Tibial nerve (tissue), 4 donors: Measurements from ENCODE around the gene FBLN1. TPM values are rescaled to one million over a fixed set of nuclear protein-coding genes. Genes with fewer than 3 reads are reported as not detected.

Experiments
- DNase-seq, 2 donors: peaks; one replicate each; pipeline ENCODE4 v3.0.0-alpha.2; 2019; ENCODE audit warnings: low spot score in 2 of 2
- H3K27ac ChIP-seq, 4 donors: fragments of 200-600 bp; sonication (generic) in 3 of 4; one replicate each; pipeline ENCODE4 v1.5.1; 2017 to 2019; ENCODE audit warnings: mild to moderate bottlenecking in 1 of 4
- H3K27me3 ChIP-seq, 2 donors: fragments of 200-600 bp; sonication (generic) in 1 of 2; one replicate each; pipeline versions ENCODE4 v1.5.1 to v1.6.0; 2017 to 2019
- H3K36me3 ChIP-seq, 3 donors: fragments of 200-600 bp; sonication (generic); one replicate each; pipeline ENCODE4 v1.5.1; 2018 to 2019
- H3K4me1 ChIP-seq, 4 donors: fragments of 200-600 bp; sonication (generic) in 3 of 4; one replicate each; pipeline ENCODE4 v1.5.1; 2017 to 2019
- H3K4me3 ChIP-seq, 4 donors: fragments of 200-600 bp; sonication (generic) in 3 of 4; one replicate each; pipeline ENCODE4 v1.5.1; 2017 to 2019; ENCODE audit warnings: mild to moderate bottlenecking in 1 of 4, moderate library complexity in 1 of 4
- H3K9me3 ChIP-seq, 4 donors: fragments of 200-600 bp; sonication (generic) in 3 of 4; one replicate each; pipeline ENCODE4 v1.5.1; 2017 to 2019
- CTCF ChIP-seq, 5 experiments: fragments of 200-600 bp in 3 of 5; fragments of 450-650 bp in 2 of 5; sonication (generic) in 3 of 5; IDR thresholded peaks; one replicate each; pipeline ENCODE4 v1.5.1; 2016 to 2019; ENCODE audit warnings: antibody characterized with exemption in 5 of 5, mild to moderate bottlenecking in 3 of 5, moderate library complexity in 2 of 5
- EP300 ChIP-seq, 2 donors: sonication (generic); formaldehyde crosslinking; IDR thresholded peaks; one replicate each; pipeline ENCODE4 v1.6.1; 2017; ENCODE audit warnings: antibody characterized with exemption in 2 of 2, mild to moderate bottlenecking in 1 of 2
- POLR2A ChIP-seq, 2 donors: fragments of 450-650 bp; IDR thresholded peaks; one replicate each; pipeline ENCODE4 v1.6.1; 2017; ENCODE audit warnings: antibody characterized with exemption in 2 of 2, mild to moderate bottlenecking in 2 of 2, moderate library complexity in 2 of 2
- WGBS, 2 donors: methylation state at CpG; one replicate each; pipeline ENCODE4 v1.1.5; 2018; 5-methylcytosine and 5-hydroxymethylcytosine counted together
- total RNA-seq, 4 donors: library from RNA; depleted of rRNA; stranded (reverse); fragments of >200 nt; gene quantifications; one replicate each; pipeline ENCODE4 v1.1.0, GENCODE V29; 2016

Gene FBLN1
- total RNA-seq, 4 donors from 2014 or later = 172 to 1,145 (median 351) TPM

- 91% methylated on average over 2 of the region's 2 CpGs for WGBS, 2 donors
- DNase-seq = no peak
- Histone ChIP-seq H3K4me1 (no peaks in the 10 kb centered on the region), H3K27me3 (no peaks in the 10 kb centered on the region), H3K36me3 (peaks cover 0 to 21% (median 0%) of the 10 kb centered on the region in 3 donors), H3K27ac (no peak overlapping the region), H3K9me3 (peaks cover 0 to 19% (median 0%) of the 10 kb centered on the region in 4 donors), H3K4me3 (no peak overlapping the region)
- TF ChIP-seq CTCF (IDR thresholded peaks at IDR 0.05) = no peak
- no peak for TF ChIP-seq POLR2A (IDR thresholded peaks at IDR 0.05)
- TF ChIP-seq EP300 (IDR thresholded peaks at IDR 0.05) = no peak
Observed at GRCh38 chr22:45565171-45565570, 62.5 kb downstream of the FBLN1 start.

GRCh38 chr22:45565973-45566372 is 63.3 kb downstream of the FBLN1 start:
- no peak overlapping the region for H3K4me3 ChIP-seq
- H3K27ac ChIP-seq = no peak overlapping the region
- no peak for TF ChIP-seq CTCF (IDR thresholded peaks at IDR 0.05)
- TF ChIP-seq POLR2A (IDR thresholded peaks at IDR 0.05) = no peak
- no peak for TF ChIP-seq EP300 (IDR thresholded peaks at IDR 0.05)
- H3K27me3 ChIP-seq = no peaks in the 10 kb centered on the region
- peaks cover 0 to 21% (median 0%) of the 10 kb centered on the region in 3 donors for H3K36me3 ChIP-seq
- H3K4me1 ChIP-seq = no peaks in the 10 kb centered on the region
- whole genome bisulfite sequencing, 2 donors = 88 to 90% methylated on average over 7 of the region's 7 CpGs
- no peak for DNase-seq
- peaks cover 0 to 18% (median 3%) of the 10 kb centered on the region in 4 donors for H3K9me3 ChIP-seq

- Histone ChIP-seq H3K36me3 (peaks cover 0 to 5% (median 0%) of the 10 kb centered on the region in 3 donors), H3K4me1 (no peaks in the 10 kb centered on the region), H3K27me3 (no peaks in the 10 kb centered on the region), H3K9me3 (peaks cover 0 to 34% (median 3%) of the 10 kb centered on the region in 4 donors), H3K4me3 (no peak overlapping the region), H3K27ac (no peak overlapping the region)
- TF ChIP-seq POLR2A (IDR thresholded peaks at IDR 0.05) = no peak
- TF ChIP-seq EP300 (IDR thresholded peaks at IDR 0.05) = no peak
- TF ChIP-seq CTCF (IDR thresholded peaks at IDR 0.05) = no peak
- no peak for DNase-seq
Observed at GRCh38 chr22:45568213-45568612, 65.5 kb downstream of the FBLN1 start.

GRCh38 chr22:45571089-45571488 is 68.4 kb downstream of the FBLN1 start:
- peaks cover 0 to 34% (median 3%) of the 10 kb centered on the region in 4 donors for H3K9me3 ChIP-seq
- no peak for DNase-seq
- no peak overlapping the region for H3K27ac ChIP-seq
- no peak for TF ChIP-seq EP300 (IDR thresholded peaks at IDR 0.05)
- TF ChIP-seq CTCF (IDR thresholded peaks at IDR 0.05) = no peak
- no peak for TF ChIP-seq POLR2A (IDR thresholded peaks at IDR 0.05)
- no peak overlapping the region for H3K4me3 ChIP-seq
- H3K4me1 ChIP-seq = no peaks in the 10 kb centered on the region
- peaks cover 0 to 4% (median 0%) of the 10 kb centered on the region in 3 donors for H3K36me3 ChIP-seq
- peaks cover 0 to under 1% of the 10 kb centered on the region in 2 donors for H3K27me3 ChIP-seq

GRCh38 chr22:45572444-45572843 is 69.8 kb downstream of the FBLN1 start:
- H3K27me3 ChIP-seq = peaks cover 0 to 5% of the 10 kb centered on the region in 2 donors
- H3K36me3 ChIP-seq = peaks cover 0 to 4% (median 0%) of the 10 kb centered on the region in 3 donors
- no peak overlapping the region for H3K27ac ChIP-seq
- no peak for DNase-seq
- peaks cover 0 to 34% (median 3%) of the 10 kb centered on the region in 4 donors for H3K9me3 ChIP-seq
- H3K4me3 ChIP-seq = no peak overlapping the region
- whole genome bisulfite sequencing, 2 donors = 91 to 98% methylated on average over 3 of the region's 3 CpGs
- TF ChIP-seq EP300 (IDR thresholded peaks at IDR 0.05) (no peak), POLR2A (IDR thresholded peaks at IDR 0.05) (no peak), CTCF (IDR thresholded peaks at IDR 0.05) (no peak)
- H3K4me1 ChIP-seq = peaks cover 0 to under 1% (median 0%) of the 10 kb centered on the region in 4 donors
